Brain pericyte (primary cell): Measurements from ENCODE around the gene SRP9.
"Not testable (repeated sequence)": the region's sequence is repeated elsewhere in the genome, so short reads cannot be mapped to it uniquely, and the experiment has no call there.

ENCODE experiments used
- DNase-seq: peaks from one replicate; pipeline ENCODE4 v3.0.0-alpha.2; 2012; ENCODE audit warnings: low read depth, low spot score

The SRP9 gene

GRCh38 chr1:225814381-225814780, 36.8 kb downstream of the SRP9 start:
- DNase-seq, result no peak

GRCh38 chr1:225815090-225815489, 37.5 kb downstream of the SRP9 start:
- DNase-seq, result not testable (repeated sequence)

- DNase-seq, result no peak
Measured at GRCh38 chr1:225815526-225816178, 38.0 kb downstream of the SRP9 start.

- no peak for DNase-seq
Measured at GRCh38 chr1:225816643-225817538, 39.3 kb downstream of the SRP9 start.

GRCh38 chr1:225817611-225818061, 40.0 kb downstream of the SRP9 start:
- DNase-seq, result no peak

GRCh38 chr1:225818229-225818628, 40.6 kb downstream of the SRP9 start:
- no peak for DNase-seq

GRCh38 chr1:225819346-225820192, 41.9 kb downstream of the SRP9 start:
- DNase-seq, result no peak

- DNase-seq, result no peak
Measured at GRCh38 chr1:225820522-225821120, 43.0 kb downstream of the SRP9 start.

GRCh38 chr1:225822655-225823403, 45.2 kb downstream of the SRP9 start:
- no peak for DNase-seq

- no peak for DNase-seq
Measured at GRCh38 chr1:225823811-225824261, 46.2 kb downstream of the SRP9 start.

- DNase-seq, result no peak
Measured at GRCh38 chr1:225824533-225824941, 46.9 kb downstream of the SRP9 start.

- no peak for DNase-seq
Measured at GRCh38 chr1:225825078-225825477, 47.5 kb downstream of the SRP9 start.

- DNase-seq, result no peak
Measured at GRCh38 chr1:225825607-225826007, 48.0 kb downstream of the SRP9 start.

GRCh38 chr1:225827076-225827475, 49.5 kb downstream of the SRP9 start:
- no peak for DNase-seq

- no peak for DNase-seq
Measured at GRCh38 chr1:225828706-225829345, 51.2 kb downstream of the SRP9 start.

- no peak for DNase-seq
Measured at GRCh38 chr1:225830841-225831240, 53.2 kb downstream of the SRP9 start.

- DNase-seq, result no peak
Measured at GRCh38 chr1:225834417-225835329, 57.0 kb downstream of the SRP9 start.

- DNase-seq, result no peak
Measured at GRCh38 chr1:225835856-225836255, 58.2 kb downstream of the SRP9 start.

- not testable (repeated sequence) for DNase-seq
Measured at GRCh38 chr1:225836296-225836695, 58.7 kb downstream of the SRP9 start.
